ENCODE measurements around the gene HAUS3. TPM values are rescaled to one million over a fixed set of nuclear protein-coding genes. Genes with fewer than 3 reads are reported as not detected.

The HAUS3 gene
- total RNA-seq, 1 experiment from 2014 or later = 11.9 TPM

GRCh38 chr4:2274320-2275043 lies 32.6 kb upstream of the HAUS3 start (continued):
- TF ChIP-seq PREB (CRISPR knock-in tag; IDR thresholded peaks at IDR 0.05; ENCODE audit: borderline replicate concordance) (no peak), ZBTB43 (CRISPR knock-in tag; IDR thresholded peaks at IDR 0.05) (no peak)

- ChIA-PET POLR2A (no interaction called here), CTCF (no interaction called here)
- Mint-ChIP-seq H3K4me1 (peaks cover 9% of the 10 kb centered on the region), H3K36me3 (no peaks in the 10 kb centered on the region), H3K27ac (no peak overlapping the region), H3K4me3 (no peak overlapping the region), H3K9me3 (no peaks in the 10 kb centered on the region), H3K27me3 (ENCODE audit: low read depth) (no peaks in the 10 kb centered on the region)
- no peak for ATAC-seq
- DNase-seq (ENCODE audit: low spot score) = no peak
- TF ChIP-seq PRDM15 (CRISPR knock-in tag; IDR thresholded peaks at IDR 0.05) (peak; percentile 53; the same call in 1 of the 2 replicates), ZNF671 (CRISPR knock-in tag; IDR thresholded peaks at IDR 0.05) (no peak), ZNF263 (CRISPR knock-in tag; IDR thresholded peaks at IDR 0.05; ENCODE audit: low read depth) (no peak), SMAD3 (CRISPR knock-in tag; IDR thresholded peaks at IDR 0.05; ENCODE audit: borderline replicate concordance) (no peak)
These were observed 31.9 kb upstream of the HAUS3 start for GRCh38 chr4:2273657-2274319.

- H3K4me1 Mint-ChIP-seq = peaks cover 9% of the 10 kb centered on the region
- H3K9me3 Mint-ChIP-seq = no peaks in the 10 kb centered on the region
- POLR2A ChIA-PET = no interaction called here
- H3K27me3 Mint-ChIP-seq (ENCODE audit: low read depth) = no peaks in the 10 kb centered on the region
- CTCF ChIA-PET = no interaction called here
- H3K4me3 Mint-ChIP-seq = no peak overlapping the region
- DNase-seq (ENCODE audit: low spot score) (no peak), ATAC-seq (no peak)
- peak overlapping the region; percentile 7 for H3K27ac Mint-ChIP-seq
- H3K36me3 Mint-ChIP-seq = no peaks in the 10 kb centered on the region
- no peak for TF ChIP-seq AR (CRISPR knock-in tag; IDR thresholded peaks at IDR 0.05)
- TF ChIP-seq ATF2 (CRISPR knock-in tag; IDR thresholded peaks at IDR 0.05; ENCODE audit: borderline replicate concordance, low read depth) = no peak
- no peak for TF ChIP-seq ESRRA (CRISPR knock-in tag; IDR thresholded peaks at IDR 0.05; ENCODE audit: borderline replicate concordance)
- TF ChIP-seq OVOL2 (CRISPR knock-in tag; IDR thresholded peaks at IDR 0.05; ENCODE audit: borderline replicate concordance) = no peak
- no peak for TF ChIP-seq CREM (CRISPR knock-in tag; IDR thresholded peaks at IDR 0.05)
- TF ChIP-seq ATF6 (CRISPR knock-in tag; IDR thresholded peaks at IDR 0.05) = no peak
- no peak for TF ChIP-seq ZSCAN18 (CRISPR knock-in tag; IDR thresholded peaks at IDR 0.05)
These were observed 31.3 kb upstream of the HAUS3 start for GRCh38 chr4:2273221-2273620.

Measured in WTC11 (cell line).